SIG-M5 treated with dmso at 0.1 percent for 504 hours (cell line): Measurements from ENCODE around the gene RNF215.
"Not testable (repeated sequence)": the region's sequence is repeated elsewhere in the genome, so short reads cannot be mapped to it uniquely, and the experiment has no call there.

Experiments used
- DNase-seq: peaks from one replicate; lab custom pipeline; 2025; ENCODE audit not compliant: unreplicated experiment; lab: John Stamatoyannopoulos, UW

Gene RNF215

DNA sequence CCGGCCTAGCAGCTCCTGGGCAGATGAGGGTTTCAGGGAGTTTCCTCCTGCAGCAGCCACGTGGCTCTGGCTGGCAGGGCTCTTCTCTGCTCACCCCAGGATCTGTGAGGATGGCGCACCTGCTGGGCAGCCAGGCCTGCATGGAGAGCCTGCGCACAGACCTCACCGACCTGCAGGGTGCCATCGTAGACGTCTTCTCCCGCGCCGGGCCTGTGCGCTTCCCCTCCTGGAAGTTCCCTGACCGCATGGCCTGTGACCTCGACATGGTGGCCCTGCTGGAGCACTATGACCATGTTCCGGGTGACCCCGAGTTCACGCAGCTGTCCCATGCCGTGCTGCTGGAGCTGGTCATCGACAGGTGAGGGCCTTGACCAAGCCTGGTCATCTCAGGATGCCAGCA is 21.3 kb downstream of the RNF215 start:
- DNase-seq, result no peak

DNA sequence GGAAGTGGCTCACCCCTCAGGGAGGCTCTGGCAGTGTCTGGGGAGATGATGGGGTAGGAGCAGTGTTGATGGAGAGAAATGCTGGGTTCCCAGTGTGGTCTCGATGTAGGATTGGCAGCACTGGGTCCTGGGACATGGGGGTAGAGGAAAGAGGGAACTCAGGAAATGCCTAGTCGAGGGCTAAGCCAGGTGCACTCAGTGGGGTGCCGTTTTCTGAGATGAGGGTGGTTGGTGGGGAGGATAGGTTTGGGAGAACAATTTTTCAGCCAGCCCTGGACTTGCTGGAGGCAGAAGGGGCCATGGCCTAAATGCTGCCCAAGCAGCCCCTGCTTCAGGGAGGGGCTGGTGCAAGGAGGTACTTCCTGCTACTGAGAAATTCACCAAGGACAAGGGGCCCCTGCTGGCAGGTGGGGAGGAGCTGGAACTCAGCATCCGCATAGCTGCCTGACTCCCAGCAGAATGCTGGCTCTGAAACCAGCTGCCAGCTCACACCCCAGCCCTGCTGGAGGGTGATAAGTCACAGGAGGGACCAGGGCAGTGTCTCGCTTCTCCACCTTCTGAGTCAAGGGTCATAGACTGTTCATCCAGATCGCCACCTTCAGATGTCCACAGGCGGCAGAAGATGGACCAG is 24.4 kb downstream of the RNF215 start:
- no peak for DNase-seq

DNA sequence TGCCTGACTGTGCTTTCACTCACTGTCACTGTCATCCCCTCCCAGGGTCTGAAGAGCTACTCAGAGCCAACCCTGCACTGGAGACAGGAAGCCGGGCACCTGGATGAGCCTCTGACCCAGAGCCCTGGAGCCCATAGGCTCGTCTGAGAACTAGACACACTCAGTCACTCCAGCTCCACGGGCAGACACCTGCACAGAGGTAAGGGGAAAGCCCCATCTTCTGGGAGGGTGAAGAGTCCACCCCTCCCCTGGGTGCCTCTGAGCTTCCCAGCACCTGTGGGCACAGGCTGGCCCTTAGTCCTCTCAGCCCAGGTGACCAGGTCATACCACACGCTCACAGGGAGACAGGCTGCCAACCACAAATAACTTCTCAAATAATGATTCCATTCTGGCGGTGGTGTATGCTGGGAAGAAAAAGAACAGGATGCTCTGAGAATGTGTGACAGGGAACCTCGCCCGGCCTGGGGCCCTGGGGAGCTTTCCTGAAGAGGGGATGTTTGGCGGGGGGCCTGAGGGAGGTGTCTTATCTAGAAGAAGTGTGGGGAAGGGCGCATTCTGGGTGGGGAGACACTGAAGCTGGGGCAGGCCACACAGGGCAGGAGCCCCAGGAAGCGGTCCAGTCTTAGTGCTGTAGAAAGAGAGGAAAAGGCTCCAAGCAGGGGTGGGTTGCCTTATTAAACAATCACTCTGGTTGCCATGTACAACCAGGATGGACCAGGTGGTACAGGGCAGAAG is 25.1 kb downstream of the RNF215 start:
- DNase-seq, result no peak

DNA sequence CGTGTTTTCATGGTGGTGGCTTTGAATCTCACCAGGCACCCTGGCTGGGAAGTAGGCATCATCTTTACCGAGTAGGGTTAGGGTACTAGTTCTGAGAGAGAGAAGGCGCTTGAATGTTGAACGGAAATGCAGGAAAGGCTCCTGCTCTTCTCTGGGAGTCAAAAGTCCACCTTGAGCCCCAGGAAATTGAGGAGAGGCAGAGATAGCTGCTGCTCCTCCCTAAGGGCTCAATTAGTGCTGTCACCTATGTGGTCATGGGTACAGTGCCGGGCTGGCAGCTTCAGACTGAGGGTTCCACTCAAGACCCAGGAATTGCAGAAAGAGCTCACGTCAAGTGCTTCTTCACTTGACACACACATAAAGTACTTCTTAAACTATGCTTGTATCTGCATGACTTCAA is 28.7 kb downstream of the RNF215 start:
- DNase-seq, result no peak

DNA sequence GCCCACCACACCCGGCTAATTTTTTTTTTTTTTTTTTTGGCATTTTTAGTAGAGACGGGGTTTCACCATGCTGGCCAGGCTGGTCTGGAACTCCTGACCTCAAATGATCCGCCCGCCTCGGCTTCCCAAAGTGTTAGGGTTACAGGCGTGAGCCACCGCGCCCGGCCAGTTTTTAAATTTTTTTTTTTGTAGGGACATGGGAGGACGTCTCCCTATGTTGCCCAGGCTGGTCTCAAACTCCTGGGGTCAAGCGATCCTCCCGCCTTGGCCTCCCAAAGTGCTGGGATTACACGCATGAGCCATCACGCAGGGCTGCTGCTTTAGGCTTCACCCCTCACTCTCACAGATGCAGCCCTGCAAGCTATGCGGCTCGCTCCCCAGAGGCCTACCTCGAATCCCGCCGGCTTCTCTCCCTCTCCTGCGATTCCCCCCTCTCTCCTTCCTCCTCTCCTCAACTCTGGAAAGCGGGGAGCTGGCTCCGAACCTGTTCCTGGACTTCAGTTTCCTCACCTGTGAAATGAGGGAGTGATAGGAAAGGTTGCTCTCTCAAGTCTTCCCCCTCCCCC is 29.5 kb downstream of the RNF215 start:
- no peak for DNase-seq

DNA sequence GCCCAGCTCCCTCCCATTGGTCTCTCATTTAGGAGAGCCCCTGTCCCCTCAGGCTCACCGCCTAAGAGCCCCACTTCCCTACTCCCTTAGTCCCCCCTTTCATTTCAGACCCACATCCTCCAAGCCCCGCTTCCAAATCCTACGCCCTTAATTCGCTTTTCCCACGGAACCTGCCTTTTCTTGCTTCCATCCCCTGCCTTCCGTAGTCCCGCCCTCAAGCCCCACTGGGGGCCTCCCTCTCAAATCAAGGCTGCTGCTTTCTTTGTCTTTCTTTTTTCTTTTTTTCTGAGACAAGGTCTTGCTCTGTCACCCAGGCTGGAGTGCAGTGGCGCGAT is 30.0 kb downstream of the RNF215 start:
- DNase-seq, result no peak

DNA sequence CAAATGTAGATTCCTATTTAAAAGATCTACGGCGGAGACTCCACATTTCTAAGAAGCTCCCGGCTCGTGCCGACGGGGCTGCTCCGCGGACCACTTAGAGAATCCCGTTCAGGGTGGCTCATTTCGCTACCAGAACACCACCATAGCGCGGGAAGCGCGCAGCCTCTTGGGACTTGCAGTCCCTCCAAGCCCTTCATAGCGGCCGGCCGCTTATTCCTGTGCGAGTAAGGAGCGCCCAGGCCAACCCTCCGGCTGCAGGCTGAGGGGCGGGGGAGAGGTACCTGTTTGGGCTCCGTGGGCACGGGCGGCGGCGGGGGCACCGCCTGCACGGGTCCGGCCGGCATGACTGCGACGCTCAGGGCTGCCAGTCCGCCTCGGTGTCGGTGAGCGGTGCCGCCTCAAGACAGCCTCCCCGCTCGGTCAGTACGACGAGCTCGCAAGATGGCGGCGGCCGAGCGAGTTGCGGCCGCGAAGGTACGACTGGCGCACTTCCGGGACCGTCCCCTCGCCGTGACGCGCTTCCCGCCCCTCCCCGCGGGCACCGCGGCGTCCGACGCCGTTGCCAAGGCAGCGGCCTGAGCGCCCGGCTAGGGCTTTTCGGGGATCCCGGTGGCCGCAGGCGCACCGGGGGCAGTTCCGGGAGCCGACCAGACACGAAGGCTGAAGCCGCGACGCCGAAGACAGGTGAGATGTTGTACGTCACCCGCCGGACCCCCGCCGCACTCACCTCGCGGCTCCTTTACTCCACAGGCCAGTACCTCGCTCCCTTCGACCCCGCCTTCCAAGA is 30.6 kb downstream of the RNF215 start, which contains the start of the genes CCDC157 and SF3A1:
Gene CCDC157, plus strand, starts transcription at position 559 of the 787 bp plus-strand sequence. CDS start 8,994 bp downstream, outside the sequence.
Gene SF3A1, minus strand, starts transcription at position 446 of the 787 bp plus-strand sequence. Its CDS starts 102 bp downstream, at position 344.
- peak; percentile 75 for DNase-seq

DNA sequence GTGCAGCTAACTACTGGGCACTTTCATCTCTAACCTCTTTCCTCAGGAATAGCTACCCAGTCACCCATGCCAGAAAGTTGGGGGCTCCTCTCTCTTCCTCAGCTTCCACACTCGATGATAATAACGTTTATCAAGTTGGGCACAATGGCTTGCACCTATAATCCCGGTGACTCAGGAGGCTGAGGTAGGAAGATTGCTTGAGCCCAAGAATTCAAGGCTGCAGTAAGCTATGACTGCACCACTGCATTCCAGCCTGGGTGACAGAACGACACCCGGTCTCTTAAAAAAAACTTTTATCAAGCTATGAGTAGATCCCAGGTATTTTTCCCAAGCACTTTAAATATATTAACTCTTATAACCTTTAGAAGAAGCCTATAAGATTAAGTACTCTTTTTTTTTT is 32.6 kb downstream of the RNF215 start:
- DNase-seq, result no peak

DNA sequence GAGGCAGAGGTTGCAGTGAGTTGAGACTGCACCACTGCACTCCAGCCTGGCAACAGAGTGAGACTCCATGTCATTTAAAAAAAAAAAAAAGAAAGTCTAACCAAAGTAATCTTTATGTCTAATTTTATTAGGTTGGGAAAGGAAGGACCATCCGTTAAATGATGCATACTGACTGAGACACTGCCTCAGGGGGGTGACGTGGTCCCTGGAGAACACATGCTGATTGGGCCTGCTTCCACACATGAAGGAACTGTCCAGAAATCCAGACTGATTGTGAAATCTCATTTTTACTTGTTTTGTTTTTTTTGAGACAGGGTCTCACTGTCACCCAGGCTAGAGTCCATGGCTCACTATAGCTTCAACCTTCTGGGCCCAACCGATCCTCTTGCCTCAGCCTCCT is 36.0 kb downstream of the RNF215 start:
- no peak for DNase-seq

DNA sequence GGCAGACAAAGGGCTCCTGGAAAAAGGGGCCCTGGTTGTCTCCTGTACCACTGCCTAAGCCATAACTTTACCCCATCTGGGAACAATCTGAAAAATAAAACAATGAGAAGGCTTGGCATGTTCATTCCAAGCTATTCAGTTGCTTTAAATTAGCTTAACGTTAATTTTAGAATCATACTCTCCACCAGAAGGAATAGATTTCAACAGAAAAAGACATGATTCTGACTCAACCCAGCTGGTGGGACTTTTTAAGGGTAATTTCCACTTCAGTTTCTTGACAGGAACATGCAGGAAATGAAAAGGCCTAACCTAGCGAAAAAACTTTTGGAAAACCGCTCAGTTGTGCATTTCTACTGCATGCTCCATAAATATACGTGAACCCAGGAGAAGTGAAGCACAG is 38.4 kb downstream of the RNF215 start:
- no peak for DNase-seq

DNA sequence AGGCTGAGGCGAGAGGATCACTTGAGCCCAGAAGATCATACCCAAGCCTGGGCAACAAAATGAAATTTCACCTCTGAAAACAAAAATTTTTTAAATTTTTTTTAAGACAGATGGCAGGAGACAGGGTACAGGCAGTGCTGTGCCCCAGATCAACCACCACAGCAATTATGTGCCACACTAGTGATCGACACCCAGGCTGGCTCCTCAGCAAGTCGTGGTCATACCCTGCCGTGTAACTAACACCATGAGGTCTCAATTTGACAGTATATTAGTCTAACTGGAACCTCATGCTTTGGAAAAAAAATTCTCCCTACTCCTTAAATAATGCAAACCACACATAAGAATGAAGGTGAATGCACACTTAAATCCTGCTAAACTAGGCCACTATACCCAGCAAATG is 38.8 kb downstream of the RNF215 start:
- no peak for DNase-seq

DNA sequence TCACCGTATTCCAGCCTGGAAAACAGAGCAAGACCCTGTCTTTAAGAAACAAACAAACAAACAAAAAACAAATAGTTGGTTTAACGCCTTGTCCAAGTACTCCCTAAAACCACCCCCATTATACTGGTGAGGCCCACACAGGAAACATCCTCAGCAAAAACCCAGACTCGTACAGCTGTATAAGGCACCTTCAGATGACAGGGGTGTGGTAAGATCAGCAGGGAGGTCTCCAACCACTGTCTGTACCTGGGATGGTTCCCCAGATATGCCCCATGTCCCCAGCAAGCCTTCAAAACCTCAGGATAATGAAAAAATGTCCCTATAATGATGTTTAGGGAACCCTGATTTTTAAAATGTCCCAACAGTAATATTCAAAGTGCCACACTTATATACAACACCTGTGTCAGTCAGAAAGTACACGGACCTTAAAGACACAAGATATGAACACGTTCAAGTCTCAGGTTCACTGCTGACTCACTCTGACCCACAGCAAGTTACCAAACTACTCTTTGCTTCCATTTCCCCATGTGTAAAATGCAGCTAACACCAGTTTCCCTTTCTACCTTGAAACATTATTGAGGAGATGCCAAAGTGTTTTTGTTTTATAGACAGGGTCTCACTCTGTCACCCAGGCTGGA is 39.8 kb downstream of the RNF215 start:
- DNase-seq, result no peak

DNA sequence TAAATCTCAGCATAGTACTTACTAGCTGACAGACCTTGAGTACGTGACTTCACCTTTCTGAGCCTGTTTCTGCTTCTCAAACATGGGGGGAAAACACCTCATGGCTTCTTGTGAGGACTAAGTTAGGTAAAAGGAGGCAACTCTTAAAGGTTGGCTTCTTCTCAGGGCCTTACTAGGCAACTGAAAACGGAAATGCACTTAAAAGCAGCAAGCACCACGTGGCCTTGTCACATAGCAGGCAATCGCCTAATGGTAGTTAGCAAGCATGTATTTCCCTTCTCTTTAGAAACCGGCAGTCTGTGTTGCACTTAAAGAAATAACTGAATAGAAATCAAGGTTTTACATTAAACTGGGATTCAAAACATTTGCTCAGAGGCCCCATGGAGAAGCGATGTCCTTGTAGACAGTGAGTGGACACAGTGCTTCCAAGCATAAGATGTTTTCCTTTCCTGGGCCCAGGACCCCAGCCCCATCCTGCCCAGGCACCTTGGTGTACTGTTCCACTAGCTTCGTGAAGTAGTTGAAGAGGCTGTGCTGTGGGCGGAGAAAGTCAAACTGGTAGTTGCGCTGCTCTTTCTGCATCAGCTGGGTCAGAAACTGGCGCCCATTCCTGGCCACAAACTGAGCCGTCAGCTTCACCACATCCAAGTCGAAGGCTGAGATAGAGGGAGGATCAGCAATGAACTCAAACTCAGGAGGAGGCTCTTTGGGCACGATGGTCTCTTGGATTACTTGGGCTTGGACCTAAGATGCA is 42.6 kb downstream of the RNF215 start:
- DNase-seq, result no peak

DNA sequence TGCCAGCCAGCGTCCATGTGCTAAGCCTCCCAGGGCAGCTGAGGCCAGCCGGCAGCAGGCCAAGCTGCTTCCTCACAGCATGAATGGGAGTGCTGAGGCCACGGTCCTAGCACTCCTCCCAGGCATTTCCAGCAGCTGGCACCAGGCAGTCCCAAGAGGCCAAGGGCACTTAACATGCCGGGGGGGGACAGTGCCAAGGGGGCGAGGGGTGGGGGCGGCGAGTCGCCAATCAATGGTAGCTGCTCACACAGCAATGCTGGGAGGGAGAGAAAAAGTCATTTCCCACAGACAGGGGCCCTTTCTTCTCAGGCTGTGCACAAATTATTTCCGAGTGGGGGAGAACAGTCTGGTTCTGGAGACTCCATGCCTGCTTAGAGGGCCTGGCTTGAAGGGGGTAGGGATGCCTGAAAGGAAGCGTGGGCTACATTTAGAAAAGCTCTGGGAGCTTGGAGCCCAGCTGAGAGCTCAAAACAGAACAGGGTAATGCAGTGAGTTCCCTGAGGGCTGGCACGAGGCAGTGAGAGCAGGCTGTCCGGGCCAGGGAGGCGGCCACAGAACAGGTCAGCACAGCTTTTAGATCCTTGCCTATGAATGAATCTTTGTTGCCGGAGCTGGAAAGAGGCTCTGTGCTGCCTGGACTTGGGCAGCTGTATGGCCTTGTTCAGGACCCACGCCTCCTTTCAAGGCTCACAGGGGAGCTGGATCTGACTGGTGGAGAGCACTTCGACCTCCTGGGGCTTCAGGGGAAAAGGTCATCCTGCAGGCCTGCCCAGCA is 46.1 kb downstream of the RNF215 start:
- DNase-seq, result no peak

DNA sequence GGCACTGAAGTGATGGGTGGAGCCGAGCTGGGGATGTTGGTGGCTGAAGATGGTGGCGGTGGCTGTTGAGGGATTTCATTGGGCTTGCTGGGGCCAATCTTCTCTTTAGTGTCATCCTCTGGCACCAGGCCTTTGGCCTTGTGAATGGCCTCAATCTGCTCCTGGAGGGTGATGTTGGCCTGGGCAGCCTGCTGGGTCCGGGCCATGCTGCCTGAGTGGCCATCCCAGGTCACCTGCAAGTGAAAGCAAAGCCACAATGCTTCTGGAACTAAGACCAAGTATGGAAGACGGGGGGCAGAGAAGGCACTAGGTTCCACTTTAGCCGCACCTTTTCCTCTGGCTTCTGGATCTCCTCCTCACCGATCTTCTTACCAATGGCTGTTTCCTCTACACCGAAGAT is 48.4 kb downstream of the RNF215 start:
- no peak for DNase-seq

DNA sequence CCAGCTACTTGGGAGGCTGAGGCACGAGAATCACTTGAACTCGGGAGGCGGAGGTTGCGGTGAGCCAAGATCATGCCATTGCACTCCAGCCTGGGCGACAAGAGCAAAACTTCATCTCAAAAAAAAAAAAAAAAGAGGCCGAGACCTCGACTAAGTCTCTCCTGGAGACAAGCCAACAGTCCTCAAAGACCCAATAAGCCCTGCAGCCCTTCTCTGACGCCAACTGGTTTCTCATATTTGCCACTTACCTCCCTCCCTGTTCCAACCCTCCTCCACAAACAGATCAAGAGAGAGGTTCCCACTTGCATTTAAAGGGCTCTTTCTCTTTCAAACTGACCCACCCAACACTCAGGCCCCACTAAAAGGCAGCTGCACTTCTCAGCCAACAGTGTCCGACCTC is 48.9 kb downstream of the RNF215 start:
- not testable (repeated sequence) for DNase-seq

DNA sequence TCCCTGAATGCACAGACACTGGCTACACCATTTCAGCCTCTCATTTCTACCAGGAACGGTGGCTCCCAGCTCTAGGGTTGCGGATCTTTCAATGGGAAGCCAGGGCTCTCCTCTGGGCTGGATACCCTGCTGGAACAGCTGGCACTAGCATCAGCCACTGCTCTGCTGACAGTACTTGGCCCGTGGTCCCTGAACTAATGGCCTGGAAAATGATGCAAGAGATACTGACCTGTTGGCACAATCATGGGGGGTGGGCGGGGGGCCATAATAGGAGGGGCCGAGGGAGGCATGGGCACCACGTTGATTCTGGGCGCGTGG is 49.8 kb downstream of the RNF215 start:
- no peak for DNase-seq

DNA sequence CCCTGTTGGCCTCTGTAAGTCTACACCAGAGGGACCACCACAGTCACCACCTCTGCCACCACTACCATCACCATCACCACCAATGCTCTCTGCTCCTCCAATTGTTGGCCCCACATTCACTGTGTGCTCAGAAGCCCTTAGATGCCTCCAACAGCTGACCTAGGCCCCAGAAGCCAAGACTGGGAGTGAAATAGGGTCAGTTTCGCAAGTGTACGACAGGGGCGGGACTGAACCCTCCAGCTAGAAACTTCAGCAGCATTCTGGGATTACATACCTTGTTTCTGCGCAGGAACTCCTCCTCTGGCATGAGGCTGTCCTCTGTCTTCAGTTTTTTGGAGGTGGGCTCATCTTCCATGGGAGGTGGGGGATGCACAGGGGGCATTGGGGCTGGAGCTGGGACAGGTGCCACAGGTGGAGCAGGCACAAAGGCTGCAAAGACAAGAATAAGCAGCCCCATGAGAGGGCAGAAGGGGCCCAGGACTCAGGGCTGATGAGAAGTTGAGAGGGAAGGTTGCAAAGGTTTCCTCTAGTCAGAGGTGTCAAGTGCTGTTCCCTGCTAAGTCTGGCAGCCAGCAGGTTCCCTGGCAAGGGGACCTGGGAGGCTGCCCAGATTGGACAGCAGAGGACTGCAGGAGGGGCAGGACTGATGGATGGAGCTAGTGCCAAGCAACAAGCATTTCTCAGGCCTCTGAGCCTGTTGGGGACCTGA is 50.3 kb downstream of the RNF215 start:
- DNase-seq, result no peak

DNA sequence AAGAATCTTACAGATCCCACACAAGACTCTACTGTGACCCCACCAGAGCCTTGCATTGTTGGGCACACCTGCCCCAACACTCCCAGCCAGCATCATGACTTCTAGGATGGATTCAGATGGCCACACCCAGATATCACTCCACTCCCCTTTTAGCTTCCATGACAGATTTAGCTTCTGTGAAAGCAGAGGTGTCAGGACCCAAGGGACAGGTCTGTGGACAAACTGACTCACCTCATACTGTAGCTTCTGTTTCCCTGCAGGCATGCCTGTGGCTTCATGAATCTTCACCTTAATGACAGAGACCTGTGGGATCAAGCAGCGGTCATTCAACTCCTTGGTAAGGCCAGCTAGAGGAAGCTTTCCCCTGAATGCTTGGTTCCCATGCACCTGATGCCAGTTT is 52.0 kb downstream of the RNF215 start:
- no peak for DNase-seq
